SK-N-SH (cell line): ENCODE measurements around the gene CEBPZ. TPM values are rescaled to one million over a fixed set of nuclear protein-coding genes. Genes with fewer than 3 reads are reported as not detected.

Experiments used
- CTCF ChIA-PET: fragments of 300-600, 350-600 bp; formaldehyde crosslinking; extraction: SDS; loops from one replicate; lab custom pipeline; 2021; lab: Yijun Ruan, JAX
- POLR2A ChIA-PET: fragments of 350-600 bp; sonication (Branson Sonifier 250); formaldehyde crosslinking; extraction: SDS; loops from one replicate; lab custom pipeline; 2020; ENCODE audit warnings: antibody characterized with exemption, inconsistent platforms; lab: Yijun Ruan, JAX
- DNase-seq: peaks from one replicate; pipeline ENCODE4 v3.0.0; 2012
- H2AFZ ChIP-seq: fragments of 200-600 bp; sonication (generic); 2 replicates; pipeline ENCODE4 v1.8.1; 2016; ENCODE audit warnings: antibody characterized with exemption, mild to moderate bottlenecking, low read depth
- H3F3A ChIP-seq: fragments of 200-600 bp; sonication (generic); replicated peaks from 2 replicates; pipeline ENCODE3; 2016; ENCODE audit warnings: antibody characterized with exemption, mild to moderate bottlenecking; ENCODE audit not compliant: insufficient read depth
- H3K27ac ChIP-seq, 2 experiments: fragments of 200-500 bp in 1 of 2; fragments of 200-600 bp in 1 of 2; sonication (Bioruptor generic) in 1 of 2; sonication (generic), shearing (Covaris generic) in 1 of 2; 2 replicates each; pipeline versions ENCODE4 v1.5.1 to v1.6.1; 2014 to 2016; ENCODE audit warnings: low read depth in 2 of 2, inconsistent platforms in 1 of 2, low read length in 1 of 2, mild to moderate bottlenecking in 1 of 2, mixed read lengths in 1 of 2
- H3K27me3 ChIP-seq: fragments of 200-600 bp; sonication (generic), shearing (Covaris generic); 2 replicates; pipeline ENCODE4 v1.6.1; 2016; ENCODE audit warnings: mixed run types; ENCODE audit not compliant: insufficient read depth
- H3K36me3 ChIP-seq, 2 experiments: fragments of 200-500 bp in 1 of 2; fragments of 200-600 bp in 1 of 2; sonication (Bioruptor generic) in 1 of 2; sonication (generic) in 1 of 2; replicated peaks in 1 of 2; 2 replicates each; pipeline versions ENCODE3 to v1.5.1; 2014 to 2016; ENCODE audit warnings: low read length in 1 of 2, mild to moderate bottlenecking in 1 of 2; ENCODE audit not compliant: insufficient read depth in 2 of 2, control insufficient read depth in 1 of 2
- H3K4me1 ChIP-seq, 2 experiments: fragments of 200-500 bp in 1 of 2; fragments of 200-600 bp in 1 of 2; sonication (Bioruptor generic) in 1 of 2; sonication (generic), shearing (Covaris generic) in 1 of 2; 2 replicates each; pipeline versions ENCODE4 v1.5.1 to v1.6.1; 2014 to 2016; ENCODE audit warnings: low read depth in 1 of 2, low read length in 1 of 2, mixed run types in 1 of 2; ENCODE audit not compliant: insufficient read depth in 2 of 2, control insufficient read depth in 1 of 2
- H3K4me2 ChIP-seq: fragments of 200-600 bp; sonication (generic), shearing (Covaris generic); 2 replicates; pipeline ENCODE4 v1.6.1; 2017; ENCODE audit warnings: mixed run types
- H3K4me3 ChIP-seq, 2 experiments: fragments of 200-500 bp in 1 of 2; fragments of 200-600 bp in 1 of 2; sonication (Bioruptor generic) in 1 of 2; sonication (generic), shearing (Covaris generic) in 1 of 2; 2 replicates each; pipeline versions ENCODE4 v1.5.1 to v1.8.1; 2014 to 2016; ENCODE audit warnings: low read depth in 2 of 2, inconsistent platforms in 1 of 2, low read length in 1 of 2, mild to moderate bottlenecking in 1 of 2, mixed read lengths in 1 of 2, moderate library complexity in 1 of 2
- H3K79me2 ChIP-seq: fragments of 200-600 bp; sonication (generic); 2 replicates; pipeline ENCODE4 v1.8.1; 2017; ENCODE audit warnings: mild to moderate bottlenecking; ENCODE audit not compliant: insufficient read depth
- H3K9ac ChIP-seq: fragments of 200-600 bp; sonication (generic); 2 replicates; pipeline ENCODE4 v1.6.1; 2017; ENCODE audit warnings: mixed run types
- H3K9me2 ChIP-seq: fragments of 200-600 bp; sonication (generic); 2 replicates; pipeline ENCODE4 v1.6.1; 2017; ENCODE audit warnings: mixed run types
- H3K9me3 ChIP-seq: fragments of 200-600 bp; sonication (generic); 2 replicates; pipeline ENCODE4 v1.6.1; 2017; ENCODE audit warnings: mixed run types, mild to moderate bottlenecking, moderate library complexity
- H4K20me1 ChIP-seq: fragments of 200-600 bp; sonication (generic); 2 replicates; pipeline ENCODE4 v1.6.1; 2017; ENCODE audit warnings: mild to moderate bottlenecking, mixed run types; ENCODE audit not compliant: insufficient read depth
- CTCF ChIP-seq: fragments of 200-600 bp; sonication (generic); IDR thresholded peaks from 2 replicates; pipeline ENCODE4 v1.6.1; 2017; ENCODE audit warnings: antibody characterized with exemption, mild to moderate bottlenecking, moderate library complexity
- EP300 ChIP-seq, 2 experiments: IDR thresholded peaks; 2 replicates each; pipeline versions ENCODE4 v1.4.0 to v1.6.1; 2012; ENCODE audit warnings: borderline replicate concordance in 1 of 2, low read depth in 1 of 2, low read length in 1 of 2
- GABPA ChIP-seq: IDR thresholded peaks from 2 replicates; pipeline ENCODE4 v1.4.0; 2012; ENCODE audit warnings: low read depth, mild to moderate bottlenecking
- GATA2 ChIP-seq: sonication (generic); formaldehyde crosslinking; IDR thresholded peaks from 2 replicates; pipeline ENCODE4 v1.5.0; 2020; ENCODE audit warnings: mild to moderate bottlenecking, missing genetic modification reagents
- IRF3 ChIP-seq: fragments of 150-350 bp; IDR thresholded peaks from 2 replicates; pipeline ENCODE4 v1.6.1; 2016; ENCODE audit warnings: mild to moderate bottlenecking, low read depth, low read length
- MAX ChIP-seq: IDR thresholded peaks from 2 replicates; pipeline ENCODE4 v1.4.0; 2012; ENCODE audit warnings: low read depth
- MEF2A ChIP-seq: IDR thresholded peaks from 2 replicates; pipeline ENCODE4 v1.4.0; 2012; ENCODE audit warnings: low read depth, borderline replicate concordance
- MXI1 ChIP-seq: IDR thresholded peaks from 2 replicates; pipeline ENCODE4 v1.6.1; 2012; ENCODE audit warnings: mild to moderate bottlenecking, low read depth, low read length, improper control_type of control experiment
- PBX3 ChIP-seq: IDR thresholded peaks from 2 replicates; pipeline ENCODE4; 2012
- SIN3A ChIP-seq: IDR thresholded peaks from 2 replicates; pipeline ENCODE4 v1.6.1; 2012; ENCODE audit warnings: low read depth, mild to moderate bottlenecking, low read length, moderate library complexity, borderline replicate concordance
- TAF1 ChIP-seq: IDR thresholded peaks from 2 replicates; pipeline ENCODE4 v1.6.1; 2012; ENCODE audit warnings: low read depth, mild to moderate bottlenecking, low read length, moderate library complexity, borderline replicate concordance
- USF1 ChIP-seq: IDR thresholded peaks from 2 replicates; pipeline ENCODE4 v1.4.0; 2012; ENCODE audit warnings: low read depth, borderline replicate concordance
- WGBS: methylation state at CpG from one replicate; pipeline ENCODE4 v1.1.6; 2017; ENCODE audit warnings: low lambda C conversion rate; 5-methylcytosine and 5-hydroxymethylcytosine counted together
- polyA plus RNA-seq, 3 experiments: library from polyadenylated mRNA; depleted of rRNA; stranded (reverse); fragments of >200 nt; gene quantifications; 2 replicates each; pipeline ENCODE4 v1.2.3, GENCODE V29; 2012

The CEBPZ gene
- polyA plus RNA-seq, 1 of the 3 experiments (the other 2 are of a cell fraction) = 9.7 TPM

- DNase-seq = no peak
- no peak overlapping the region for H2AFZ ChIP-seq
- TF ChIP-seq TAF1 = no peak
- TF ChIP-seq IRF3 = no peak
Observed at GRCh38 chr2:37180006-37180639, 51.3 kb downstream of the CEBPZ start.

GRCh38 chr2:37173741-37174140 lies 57.7 kb downstream of the CEBPZ start:
- CTCF ChIA-PET = interaction anchor here (0.7 kb wide), 1 partner anchor 77 kb away, joined by 3 read pairs; no protein-coding TSS in a partner anchor
- 60% methylated on average over 1 of the region's 1 CpG for WGBS
- no peak for DNase-seq
- Histone ChIP-seq H3K9me2 (no peaks in the 10 kb centered on the region), H3K4me3 (no peak overlapping the region), H3K36me3 (no peaks in the 10 kb centered on the region), H3K9ac (no peak overlapping the region), H3K9me3 (no peaks in the 10 kb centered on the region), H3F3A (no peaks in the 10 kb centered on the region), H3K4me1 (no peaks in the 10 kb centered on the region), H3K4me2 (no peak overlapping the region), H3K79me2 (no peaks in the 10 kb centered on the region), H3K27ac (no peak overlapping the region), H4K20me1 (no peaks in the 10 kb centered on the region), H3K27me3 (no peaks in the 10 kb centered on the region), H2AFZ (no peak overlapping the region)
- POLR2A ChIA-PET = no interaction called here
- TF ChIP-seq SIN3A (no peak), GATA2 (no peak)

More at GRCh38 chr2:37180006-37180639, 51.3 kb downstream of the CEBPZ start:
- Histone ChIP-seq H3K27ac (no peak overlapping the region), H3F3A (no peaks in the 10 kb centered on the region), H3K4me1 (no peaks in the 10 kb centered on the region), H3K79me2 (no peaks in the 10 kb centered on the region), H3K36me3 (no peaks in the 10 kb centered on the region), H4K20me1 (no peaks in the 10 kb centered on the region), H3K27me3 (no peaks in the 10 kb centered on the region), H3K9me3 (no peaks in the 10 kb centered on the region), H3K9me2 (no peaks in the 10 kb centered on the region), H3K9ac (no peak overlapping the region), H3K4me3 (no peak overlapping the region), H3K4me2 (no peak overlapping the region)
- CTCF ChIA-PET = interaction anchor here (0.8 to 2.1 kb wide), 4 partner anchors 11 to 697 kb away, joined by 3 to 14 read pairs (median 3); no protein-coding TSS in a partner anchor
- whole genome bisulfite sequencing = 73% methylated on average over 4 of the region's 4 CpGs
- POLR2A ChIA-PET = interaction anchor here (0.5 kb wide), 1 partner anchor 15 kb away, joined by 5 read pairs; no protein-coding TSS in a partner anchor

- Histone ChIP-seq H3F3A (no peaks in the 10 kb centered on the region), H3K27ac (no peak overlapping the region), H3K9ac (no peak overlapping the region), H3K36me3 (no peaks in the 10 kb centered on the region), H3K9me2 (no peaks in the 10 kb centered on the region), H3K9me3 (no peaks in the 10 kb centered on the region), H3K79me2 (no peaks in the 10 kb centered on the region), H3K4me1 (no peaks in the 10 kb centered on the region), H4K20me1 (no peaks in the 10 kb centered on the region), H2AFZ (no peak overlapping the region), H3K27me3 (no peaks in the 10 kb centered on the region), H3K4me2 (no peak overlapping the region), H3K4me3 (no peak overlapping the region)
- ChIA-PET CTCF (interaction anchor here (1.0 to 1.3 kb wide), 3 partner anchors 9 to 113 kb away, joined by 3 read pairs; partner anchors contain the start of gene EIF2AK2), POLR2A (no interaction called here)
- no peak for DNase-seq
- no peak for TF ChIP-seq PBX3
- TF ChIP-seq MXI1 = no peak
- TF ChIP-seq GABPA = no peak
- no peak for TF ChIP-seq MEF2A
- TF ChIP-seq MAX = no peak
- TF ChIP-seq USF1 = no peak
- no peak for TF ChIP-seq CTCF
- no peak for TF ChIP-seq EP300 (IDR thresholded peaks at IDR 0.05; ENCODE audit: borderline replicate concordance in 1 of 2, low read depth in 1 of 2, low read length in 1 of 2)
Observed at GRCh38 chr2:37171624-37171950, 59.8 kb downstream of the CEBPZ start.
